Upper lobe of right lung (tissue), 1 donor: ENCODE measurements around the gene CEP112. TPM values are rescaled to one million over a fixed set of nuclear protein-coding genes. Genes with fewer than 3 reads are reported as not detected.
"Not testable (repeated sequence)": the region's sequence is repeated elsewhere in the genome, so short reads cannot be mapped to it uniquely, and the experiment has no call there.

Source experiments
- ATAC-seq: fragments of 200-7000 bp; cut with Tn5 transposase; one replicate; pipeline ENCODE4 v1.9.1; 2020; ENCODE audit warnings: mild to moderate bottlenecking, moderate library complexity
- DNase-seq: peaks from one replicate; pipeline ENCODE4 v3.0.0-alpha.2; 2020
- H3K27ac ChIP-seq: fragments of 200-600 bp; one replicate; pipeline ENCODE4 v1.8.0; 2022
- H3K27me3 ChIP-seq: fragments of 200-600 bp; one replicate; pipeline ENCODE4 v1.8.0; 2022; ENCODE audit warnings: mild to moderate bottlenecking
- H3K36me3 ChIP-seq: fragments of 200-600 bp; one replicate; pipeline ENCODE4 v1.8.0; 2022
- H3K4me1 ChIP-seq: fragments of 200-600 bp; one replicate; pipeline ENCODE4 v1.8.0; 2022
- H3K4me3 ChIP-seq: fragments of 200-600 bp; one replicate; pipeline ENCODE4 v1.8.0; 2022; ENCODE audit warnings: mild to moderate bottlenecking
- H3K9me3 ChIP-seq: fragments of 200-600 bp; one replicate; pipeline ENCODE4 v1.8.0; 2022
- intact Hi-C: fragments of 100-400 bp; cut with DNase I; formaldehyde crosslinking; loops from one replicate; pipeline ENCODE4 v1.11.0; 2022
- total RNA-seq: library from RNA; stranded (reverse); fragmentation: NEBNext Ultra II Directional; extraction: Animal tissue kit (Norgen Biotek cat#: 25700); gene quantifications from one replicate; pipeline ENCODE4 v1.2.1, GENCODE V29; 2021
- TF ChIP-seq, protein P1 (sequence below): fragments of 200-600 bp; IDR thresholded peaks from one replicate; pipeline ENCODE4 v1.8.0; 2022; ENCODE audit warnings: antibody characterized with exemption
- donor health status: DM: no; HTN: yes; CAD: no; lungs with severe emphysema.

CEP112 gene
- total RNA-seq, 1 donor from 2014 or later, result 32.9 TPM

DNA sequence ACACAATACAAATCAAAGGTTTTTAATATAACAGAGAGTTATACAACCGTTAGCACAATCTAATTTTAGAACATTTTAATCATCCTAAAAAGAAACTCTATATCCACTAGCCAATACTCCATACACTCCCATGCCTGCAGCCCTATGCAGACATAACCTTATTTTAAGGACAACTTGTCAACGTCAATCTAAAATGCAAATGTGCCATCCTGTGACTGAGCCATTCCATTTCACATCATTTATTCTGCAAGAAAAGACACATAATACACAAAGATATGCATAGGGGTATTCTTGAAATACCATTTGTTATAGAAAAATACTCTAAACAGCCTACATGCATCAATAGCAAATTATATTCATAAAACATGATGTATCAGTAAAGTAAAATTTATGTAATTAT, 106.7 kb downstream of the CEP112 start:
- Histone ChIP-seq H3K36me3 (no peaks in the 10 kb centered on the region), H3K4me3 (no peak overlapping the region), H3K4me1 (no peaks in the 10 kb centered on the region), H3K27ac (no peak overlapping the region), H3K27me3 (no peaks in the 10 kb centered on the region), H3K9me3 (no peaks in the 10 kb centered on the region)
- TF ChIP-seq, protein P1, sequence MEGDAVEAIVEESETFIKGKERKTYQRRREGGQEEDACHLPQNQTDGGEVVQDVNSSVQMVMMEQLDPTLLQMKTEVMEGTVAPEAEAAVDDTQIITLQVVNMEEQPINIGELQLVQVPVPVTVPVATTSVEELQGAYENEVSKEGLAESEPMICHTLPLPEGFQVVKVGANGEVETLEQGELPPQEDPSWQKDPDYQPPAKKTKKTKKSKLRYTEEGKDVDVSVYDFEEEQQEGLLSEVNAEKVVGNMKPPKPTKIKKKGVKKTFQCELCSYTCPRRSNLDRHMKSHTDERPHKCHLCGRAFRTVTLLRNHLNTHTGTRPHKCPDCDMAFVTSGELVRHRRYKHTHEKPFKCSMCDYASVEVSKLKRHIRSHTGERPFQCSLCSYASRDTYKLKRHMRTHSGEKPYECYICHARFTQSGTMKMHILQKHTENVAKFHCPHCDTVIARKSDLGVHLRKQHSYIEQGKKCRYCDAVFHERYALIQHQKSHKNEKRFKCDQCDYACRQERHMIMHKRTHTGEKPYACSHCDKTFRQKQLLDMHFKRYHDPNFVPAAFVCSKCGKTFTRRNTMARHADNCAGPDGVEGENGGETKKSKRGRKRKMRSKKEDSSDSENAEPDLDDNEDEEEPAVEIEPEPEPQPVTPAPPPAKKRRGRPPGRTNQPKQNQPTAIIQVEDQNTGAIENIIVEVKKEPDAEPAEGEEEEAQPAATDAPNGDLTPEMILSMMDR, result no peak
- ATAC-seq (no peak), DNase-seq (no peak)
- intact Hi-C loops, result no loop called here

DNA sequence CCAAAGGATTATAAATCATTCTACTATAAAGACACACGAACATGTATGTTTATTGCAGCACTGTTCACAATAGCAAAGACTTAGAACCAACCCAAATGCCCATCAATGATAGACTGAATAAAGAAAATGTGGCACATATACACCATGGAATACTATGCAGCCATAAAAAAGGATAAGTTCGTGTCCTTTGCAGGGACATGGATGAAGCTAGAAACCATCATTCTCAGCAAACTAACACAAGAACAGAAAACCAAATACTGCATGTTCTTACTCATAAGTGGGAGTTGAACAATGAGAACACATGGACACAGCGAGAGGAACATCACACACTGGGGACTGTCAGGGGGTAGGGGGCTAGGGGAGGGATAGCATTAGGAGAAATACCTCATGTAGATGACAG, 111.3 kb downstream of the CEP112 start:
- H3K4me1 ChIP-seq, H3K4me3 ChIP-seq, H3K9me3 ChIP-seq, intact Hi-C loops, H3K36me3 ChIP-seq, H3K27ac ChIP-seq, ATAC-seq, DNase-seq, H3K27me3 ChIP-seq: not testable (repeated sequence)

DNA sequence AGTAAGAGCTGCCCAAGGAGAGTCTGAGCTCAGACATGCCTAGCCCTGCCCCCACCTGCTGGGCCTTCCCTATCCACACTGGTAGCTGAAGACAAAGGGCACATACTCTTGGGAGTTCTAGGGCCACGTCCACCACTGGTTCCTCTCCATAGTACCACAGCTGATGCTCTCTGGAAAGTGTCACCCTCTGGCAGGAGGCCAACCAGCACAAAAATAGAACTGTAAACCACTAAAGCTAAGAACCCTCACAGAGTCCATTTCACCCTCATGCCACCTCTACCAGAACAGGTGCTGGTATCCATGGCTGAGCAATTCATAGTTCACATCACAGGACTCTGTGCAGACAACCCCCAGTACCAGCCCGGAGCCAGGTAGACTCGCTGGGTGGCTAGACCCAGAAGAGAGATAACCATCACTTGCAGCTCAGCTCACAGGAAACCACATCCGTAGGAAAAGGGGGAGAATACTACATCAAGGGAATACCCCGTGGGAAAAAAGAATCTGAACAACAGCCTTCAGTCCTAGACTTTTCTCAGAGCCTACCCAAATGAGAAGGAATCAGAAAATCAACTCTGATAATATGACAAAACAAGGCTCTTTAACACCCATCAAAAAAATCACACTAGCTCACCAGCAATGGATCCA, 115.3 kb downstream of the CEP112 start:
- Histone ChIP-seq H3K4me3 (no peak overlapping the region), H3K36me3 (no peaks in the 10 kb centered on the region), H3K4me1 (no peaks in the 10 kb centered on the region), H3K9me3 (no peaks in the 10 kb centered on the region), H3K27me3 (no peaks in the 10 kb centered on the region), H3K27ac (no peak overlapping the region)
- TF ChIP-seq, protein P1, result no peak
- intact Hi-C loops, result no loop called here
- DNase-seq, result no peak
- no peak for ATAC-seq

DNA sequence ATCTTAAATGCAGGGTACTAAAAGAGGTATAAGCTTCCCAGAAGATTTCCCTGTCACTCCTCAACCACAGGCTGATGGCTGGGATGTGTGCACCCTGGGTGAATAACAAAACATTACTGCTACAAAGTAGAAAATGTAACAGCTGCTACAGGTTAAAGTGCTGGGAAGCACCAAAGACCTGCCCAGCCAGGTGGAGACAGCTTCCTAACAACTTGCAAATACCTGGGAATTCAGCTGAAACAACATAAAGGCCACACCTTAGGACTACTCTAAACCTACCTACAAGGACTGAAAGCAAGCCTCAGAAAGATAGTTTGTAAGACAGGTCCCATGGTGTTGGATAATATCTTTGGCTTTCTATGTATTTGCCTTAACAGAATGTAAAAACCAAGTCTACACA, 118.5 kb downstream of the CEP112 start:
- intact Hi-C loops, result no loop called here
- Histone ChIP-seq H3K36me3 (no peaks in the 10 kb centered on the region), H3K27ac (no peak overlapping the region), H3K4me1 (no peaks in the 10 kb centered on the region), H3K27me3 (no peaks in the 10 kb centered on the region), H3K9me3 (no peaks in the 10 kb centered on the region), H3K4me3 (no peak overlapping the region)
- DNase-seq, result no peak
- ATAC-seq, result no peak
- TF ChIP-seq, protein P1, result no peak

DNA sequence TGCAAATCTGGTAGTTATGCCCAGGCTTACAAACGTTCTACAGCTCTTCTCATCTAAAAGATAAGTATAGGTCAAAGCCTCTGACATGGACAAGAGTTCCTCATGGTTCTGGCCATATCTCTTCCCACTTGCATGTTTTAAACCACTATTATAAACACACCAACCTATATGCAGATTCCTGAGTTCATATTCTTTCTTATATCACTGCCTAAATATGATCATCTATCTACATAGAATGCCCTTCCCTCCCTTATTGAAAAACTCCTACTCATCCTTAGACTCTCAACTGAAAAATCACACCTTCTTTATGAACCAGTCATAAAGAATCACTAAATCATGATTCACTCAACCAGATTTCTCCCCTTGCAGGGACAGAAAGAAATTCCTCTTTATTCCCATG, 128.2 kb downstream of the CEP112 start:
- no peaks in the 10 kb centered on the region for H3K9me3 ChIP-seq
- intact Hi-C loops, result no loop called here
- no peak overlapping the region for H3K4me3 ChIP-seq
- no peaks in the 10 kb centered on the region for H3K27me3 ChIP-seq
- no peaks in the 10 kb centered on the region for H3K4me1 ChIP-seq
- TF ChIP-seq, protein P1, result no peak
- H3K36me3 ChIP-seq, result peaks cover 5% of the 10 kb centered on the region
- no peak overlapping the region for H3K27ac ChIP-seq
- no peak for ATAC-seq
- no peak for DNase-seq

DNA sequence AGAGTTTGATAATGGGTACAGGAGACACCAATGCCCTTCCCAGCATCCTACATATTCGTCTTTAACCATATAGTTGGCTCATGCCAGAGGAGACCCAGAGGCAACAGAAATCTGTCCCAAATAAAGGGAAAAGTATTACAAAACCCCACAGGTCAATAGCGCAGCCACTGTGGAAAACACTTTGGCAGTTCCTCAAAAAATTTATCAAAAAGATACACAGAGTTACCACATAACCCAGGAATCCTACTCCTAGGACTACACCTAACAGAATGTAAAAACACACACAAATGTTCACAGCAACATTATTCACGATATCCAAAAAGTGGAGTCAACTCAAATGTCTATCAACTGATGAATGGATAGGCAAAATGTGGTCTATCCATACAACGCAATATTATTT, 135.8 kb downstream of the CEP112 start:
- intact Hi-C loops, result no loop called here
- ATAC-seq (no peak), DNase-seq (no peak)
- Histone ChIP-seq H3K27me3 (no peaks in the 10 kb centered on the region), H3K4me3 (no peak overlapping the region), H3K36me3 (peaks cover 10% of the 10 kb centered on the region), H3K4me1 (no peaks in the 10 kb centered on the region), H3K27ac (no peak overlapping the region), H3K9me3 (no peaks in the 10 kb centered on the region)
- TF ChIP-seq, protein P1, result no peak
